H9 (cell line): Measurements from ENCODE around the gene GAPDH. TPM values are rescaled to one million over a fixed set of nuclear protein-coding genes. Genes with fewer than 3 reads are reported as not detected.

Experiments used
- DNase-seq: peaks from one replicate; pipeline ENCODE4 v3.0.0-alpha.2; 2017
- H2AFZ ChIP-seq: one replicate; pipeline ENCODE4 v1.6.1; 2013; ENCODE audit warnings: mild to moderate bottlenecking, low read length, control low read depth, moderate library complexity
- H2AK5ac ChIP-seq: 2 replicates; pipeline ENCODE4 v1.6.1; 2013; ENCODE audit warnings: low read length, control low read depth, mixed read lengths; ENCODE audit not compliant: insufficient read length
- H2BK120ac ChIP-seq: one replicate; pipeline ENCODE4 v1.6.1; 2013; ENCODE audit warnings: low read depth, mild to moderate bottlenecking, low read length, control low read depth, inconsistent platforms; ENCODE audit not compliant: poor library complexity, severe bottlenecking
- H2BK12ac ChIP-seq: 2 replicates; pipeline ENCODE4 v1.6.1; 2013; ENCODE audit warnings: low read length, control low read depth, mixed read lengths, low read depth; ENCODE audit not compliant: insufficient read length
- H2BK15ac ChIP-seq: 2 replicates; pipeline ENCODE4 v1.6.1; 2013; ENCODE audit warnings: low read depth, low read length, control low read depth
- H2BK20ac ChIP-seq: one replicate; pipeline ENCODE4 v1.6.1; 2013; ENCODE audit warnings: low read depth, mild to moderate bottlenecking, low read length, control low read depth, inconsistent platforms; ENCODE audit not compliant: poor library complexity, severe bottlenecking
- H2BK5ac ChIP-seq: 2 replicates; pipeline ENCODE4 v1.6.1; 2013; ENCODE audit warnings: low read length, control low read depth, mixed read lengths; ENCODE audit not compliant: insufficient read length
- H3K14ac ChIP-seq: 2 replicates; pipeline ENCODE4 v1.6.1; 2013; ENCODE audit warnings: low read length, control low read depth; ENCODE audit not compliant: insufficient read depth
- H3K18ac ChIP-seq: 2 replicates; pipeline ENCODE4 v1.6.1; 2013; ENCODE audit warnings: low read depth, mild to moderate bottlenecking, mixed read lengths, low read length, control low read depth; ENCODE audit not compliant: insufficient read length
- H3K23ac ChIP-seq: 2 replicates; pipeline ENCODE4 v1.6.1; 2013; ENCODE audit warnings: low read length, control low read depth, mixed read lengths, low read depth; ENCODE audit not compliant: insufficient read length
- H3K23me2 ChIP-seq: 2 replicates; pipeline ENCODE4 v1.6.1; 2013; ENCODE audit warnings: low read depth, mild to moderate bottlenecking, mixed read lengths, low read length, control low read depth; ENCODE audit not compliant: insufficient read length, poor library complexity, severe bottlenecking
- H3K27ac ChIP-seq: 2 replicates; pipeline ENCODE4 v1.5.1; 2013; ENCODE audit warnings: low read length, control low read depth, mixed read lengths, low read depth; ENCODE audit not compliant: insufficient read length
- H3K27me3 ChIP-seq: 2 replicates; pipeline ENCODE4 v1.6.1; 2013; ENCODE audit warnings: low read length, control low read depth, inconsistent platforms; ENCODE audit not compliant: insufficient read depth
- H3K4ac ChIP-seq: 2 replicates; pipeline ENCODE4 v1.6.1; 2013; ENCODE audit warnings: low read depth, mild to moderate bottlenecking, control low read depth, inconsistent platforms, low read length, moderate library complexity
- H3K4me1 ChIP-seq: 2 replicates; pipeline ENCODE4 v1.6.1; 2013; ENCODE audit warnings: low read length, control low read depth, inconsistent platforms; ENCODE audit not compliant: insufficient read depth
- H3K4me2 ChIP-seq: 2 replicates; pipeline ENCODE4 v1.6.1; 2013; ENCODE audit warnings: low read length, control low read depth, mixed read lengths; ENCODE audit not compliant: insufficient read length, insufficient read depth
- H3K56ac ChIP-seq: 2 replicates; pipeline ENCODE4 v1.6.1; 2013; ENCODE audit warnings: low read depth, mild to moderate bottlenecking, mixed read lengths, low read length, control low read depth; ENCODE audit not compliant: insufficient read length
- H3K79me1 ChIP-seq: 2 replicates; pipeline ENCODE4 v1.6.1; 2013; ENCODE audit warnings: low read depth, mild to moderate bottlenecking, moderate library complexity, low read length, control low read depth, inconsistent platforms; ENCODE audit not compliant: insufficient read depth, poor library complexity, severe bottlenecking
- H3K79me2 ChIP-seq: 2 replicates; pipeline ENCODE4 v1.6.1; 2013; ENCODE audit warnings: low read length, control low read depth, inconsistent platforms; ENCODE audit not compliant: insufficient read depth
- H3K9ac ChIP-seq: 2 replicates; pipeline ENCODE4 v1.6.1; 2013; ENCODE audit warnings: low read length, control low read depth, mixed read lengths; ENCODE audit not compliant: insufficient read length; ENCODE audit errors: extremely low read depth
- H3K9me3 ChIP-seq: one replicate; pipeline ENCODE4 v1.6.1; 2013; ENCODE audit warnings: low read depth, low read length, inconsistent platforms; ENCODE audit not compliant: control insufficient read depth
- H3T11ph ChIP-seq: one replicate; pipeline ENCODE4 v1.6.1; 2013; ENCODE audit warnings: mild to moderate bottlenecking, low read length, control low read depth, inconsistent platforms
- H4K20me1 ChIP-seq: one replicate; pipeline ENCODE4 v1.6.1; 2013; ENCODE audit not compliant: control insufficient read depth, insufficient read length, insufficient read depth
- H4K5ac ChIP-seq: 2 replicates; pipeline ENCODE4 v1.6.1; 2013; ENCODE audit warnings: low read depth, mild to moderate bottlenecking, mixed read lengths, low read length, control low read depth; ENCODE audit not compliant: insufficient read length
- H4K8ac ChIP-seq: replicated peaks from 2 replicates; pipeline ENCODE4 v1.6.1; 2013; ENCODE audit warnings: low read length, control low read depth, mixed read lengths, low read depth; ENCODE audit not compliant: insufficient read length
- H4K91ac ChIP-seq: 2 replicates; pipeline ENCODE4 v1.6.1; 2013; ENCODE audit warnings: low read depth, mild to moderate bottlenecking, moderate library complexity, mixed read lengths, low read length, control low read depth; ENCODE audit not compliant: insufficient read length
- H3K27ac Mint-ChIP-seq, 3 experiments: 2 replicates in 2 of 3; 3 replicates in 1 of 3; pipeline ENCODE4 v1.8.0; 2020 to 2021; ENCODE audit warnings: mixed read lengths in 3 of 3, mild to moderate bottlenecking in 1 of 3, moderate library complexity in 1 of 3
- H3K27me3 Mint-ChIP-seq: 2 replicates; pipeline ENCODE4 v1.8.0; 2021; ENCODE audit warnings: low read depth, mild to moderate bottlenecking, moderate library complexity, mixed read lengths
- H3K36me3 Mint-ChIP-seq, 3 experiments: 2 replicates in 2 of 3; 3 replicates in 1 of 3; pipeline ENCODE4 v1.8.0; 2020 to 2021; ENCODE audit warnings: low read depth in 3 of 3, mixed read lengths in 3 of 3; ENCODE audit not compliant: insufficient read depth in 1 of 3
- H3K4me1 Mint-ChIP-seq, 2 experiments: 2 replicates each; pipeline ENCODE4 v1.8.0; 2020; ENCODE audit warnings: mixed read lengths in 2 of 2
- H3K4me3 Mint-ChIP-seq, 2 experiments: 2 replicates in 1 of 2; 3 replicates in 1 of 2; pipeline ENCODE4 v1.8.0; 2020 to 2021; ENCODE audit warnings: mild to moderate bottlenecking in 2 of 2, mixed read lengths in 2 of 2, moderate library complexity in 1 of 2
- H3K9me3 Mint-ChIP-seq, 2 experiments: 2 replicates in 1 of 2; 3 replicates in 1 of 2; pipeline ENCODE4 v1.8.0; 2020; ENCODE audit warnings: mild to moderate bottlenecking in 2 of 2, mixed read lengths in 2 of 2, moderate library complexity in 1 of 2
- WGBS: extraction: QIAGEN DNeasy Blood & Tissue Kit; methylation state at CpG from one replicate; pipeline ENCODE4 v1.1.7; 2013; ENCODE audit warnings: missing lambda C conversion rate, low lambda C conversion rate, mixed read lengths; ENCODE audit not compliant: insufficient read length; ENCODE audit errors: extremely low coverage; 5-methylcytosine and 5-hydroxymethylcytosine counted together
- total RNA-seq: library from RNA; stranded (reverse); gene quantifications from 2 replicates; pipeline ENCODE4 v1.2.1, GENCODE V29; 2021
- TF ChIP-seq, protein P1 (sequence below): fragments of 200-600 bp; sonication (generic); conservative IDR thresholded peaks from 3 replicates; pipeline ENCODE4 v1.8.0; 2021; ENCODE audit warnings: antibody characterized with exemption, mild to moderate bottlenecking

GAPDH gene
- total RNA-seq, 1 experiment from 2014 or later = 4,581 TPM

DNA sequence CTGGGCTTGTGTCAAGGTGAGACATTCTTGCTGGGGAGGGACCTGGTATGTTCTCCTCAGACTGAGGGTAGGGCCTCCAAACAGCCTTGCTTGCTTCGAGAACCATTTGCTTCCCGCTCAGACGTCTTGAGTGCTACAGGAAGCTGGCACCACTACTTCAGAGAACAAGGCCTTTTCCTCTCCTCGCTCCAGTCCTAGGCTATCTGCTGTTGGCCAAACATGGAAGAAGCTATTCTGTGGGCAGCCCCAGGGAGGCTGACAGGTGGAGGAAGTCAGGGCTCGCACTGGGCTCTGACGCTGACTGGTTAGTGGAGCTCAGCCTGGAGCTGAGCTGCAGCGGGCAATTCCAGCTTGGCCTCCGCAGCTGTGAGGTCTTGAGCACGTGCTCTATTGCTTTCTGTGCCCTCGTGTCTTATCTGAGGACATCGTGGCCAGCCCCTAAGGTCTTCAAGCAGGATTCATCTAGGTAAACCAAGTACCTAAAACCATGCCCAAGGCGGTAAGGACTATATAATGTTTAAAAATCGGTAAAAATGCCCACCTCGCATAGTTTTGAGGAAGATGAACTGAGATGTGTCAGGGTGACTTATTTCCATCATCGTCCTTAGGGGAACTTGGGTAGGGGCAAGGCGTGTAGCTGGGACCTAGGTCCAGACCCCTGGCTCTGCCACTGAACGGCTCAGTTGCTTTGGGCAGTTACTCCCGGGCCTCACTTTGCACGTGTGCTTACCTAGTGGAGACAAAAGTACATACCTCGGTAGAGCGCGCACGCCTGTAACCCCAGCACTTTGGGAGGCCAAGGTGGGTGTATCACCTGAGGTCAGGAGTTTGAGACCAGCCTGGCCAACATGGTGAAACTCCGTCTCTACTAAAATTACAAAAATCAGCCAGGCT is 4.3 kb downstream of the GAPDH start:
- Histone ChIP-seq H3K23me2 (peaks cover 11% of the 10 kb centered on the region), H2BK120ac (no peak overlapping the region), H2BK12ac (no peak overlapping the region), H3K4me2 (no peak overlapping the region), H3T11ph (no peak overlapping the region), H3K27ac (no peak overlapping the region), H3K79me2 (peaks cover 9% of the 10 kb centered on the region; the same call in 1 of the 2 replicates), H4K5ac (no peak overlapping the region), H2AFZ (no peak overlapping the region), H3K27me3 (no peaks in the 10 kb centered on the region), H3K9ac (no peak overlapping the region), H3K79me1 (no peaks in the 10 kb centered on the region), H2BK15ac (no peak overlapping the region), H4K8ac (no peak overlapping the region), H2BK20ac (no peak overlapping the region), H3K4me1 (no peaks in the 10 kb centered on the region; the same call in 1 of the 2 replicates), H2BK5ac (no peak overlapping the region), H3K56ac (no peak overlapping the region), H4K20me1 (peaks cover 2% of the 10 kb centered on the region), H3K14ac (no peak overlapping the region), H3K4ac (no peak overlapping the region), H4K91ac (no peak overlapping the region), H3K18ac (no peak overlapping the region), H3K9me3 (no peaks in the 10 kb centered on the region), H3K23ac (no peak overlapping the region), H2AK5ac (no peak overlapping the region)
- peaks cover 34 to 37% of the 10 kb centered on the region in 2 experiments for H3K4me1 Mint-ChIP-seq
- no CpG with 5 or more reads among the region's 24 CpGs for WGBS
- H3K27ac Mint-ChIP-seq = peak overlapping the region; percentile 59 to 96 (median 89); a peak in 5 of 7 replicates
- H3K27me3 Mint-ChIP-seq = peaks cover 5% of the 10 kb centered on the region; the same call in 1 of the 2 replicates
- H3K9me3 Mint-ChIP-seq = no peaks in the 10 kb centered on the region; a peak in 1 of 5 replicates
- peak; percentile 74 for DNase-seq
- H3K36me3 Mint-ChIP-seq = peaks cover 37 to 73% (median 55%) of the 10 kb centered on the region in 3 experiments
- peak overlapping the region in 1 of 2 experiments; percentile 43; a peak in 2 of 5 replicates for H3K4me3 Mint-ChIP-seq
- TF ChIP-seq, protein P1, sequence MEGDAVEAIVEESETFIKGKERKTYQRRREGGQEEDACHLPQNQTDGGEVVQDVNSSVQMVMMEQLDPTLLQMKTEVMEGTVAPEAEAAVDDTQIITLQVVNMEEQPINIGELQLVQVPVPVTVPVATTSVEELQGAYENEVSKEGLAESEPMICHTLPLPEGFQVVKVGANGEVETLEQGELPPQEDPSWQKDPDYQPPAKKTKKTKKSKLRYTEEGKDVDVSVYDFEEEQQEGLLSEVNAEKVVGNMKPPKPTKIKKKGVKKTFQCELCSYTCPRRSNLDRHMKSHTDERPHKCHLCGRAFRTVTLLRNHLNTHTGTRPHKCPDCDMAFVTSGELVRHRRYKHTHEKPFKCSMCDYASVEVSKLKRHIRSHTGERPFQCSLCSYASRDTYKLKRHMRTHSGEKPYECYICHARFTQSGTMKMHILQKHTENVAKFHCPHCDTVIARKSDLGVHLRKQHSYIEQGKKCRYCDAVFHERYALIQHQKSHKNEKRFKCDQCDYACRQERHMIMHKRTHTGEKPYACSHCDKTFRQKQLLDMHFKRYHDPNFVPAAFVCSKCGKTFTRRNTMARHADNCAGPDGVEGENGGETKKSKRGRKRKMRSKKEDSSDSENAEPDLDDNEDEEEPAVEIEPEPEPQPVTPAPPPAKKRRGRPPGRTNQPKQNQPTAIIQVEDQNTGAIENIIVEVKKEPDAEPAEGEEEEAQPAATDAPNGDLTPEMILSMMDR = no peak
